Measurements from ENCODE around the gene TOMM70. TPM values are rescaled to one million over a fixed set of nuclear protein-coding genes. Genes with fewer than 3 reads are reported as not detected.

TOMM70 gene
- total RNA-seq, 2 experiments from 2014 or later: 56.2 to 57.8 TPM

- Mint-ChIP-seq H3K27ac (no peak overlapping the region), H3K36me3 (ENCODE audit: low read depth) (peaks cover 10% of the 10 kb centered on the region), H3K9me3 (peaks cover 8% of the 10 kb centered on the region), H3K27me3 (no peaks in the 10 kb centered on the region), H3K4me3 (no peak overlapping the region), H3K4me1 (ENCODE audit: low read depth) (no peaks in the 10 kb centered on the region)
- ChIA-PET CTCF (interaction anchor here (1.1 kb wide), 1 partner anchor 9 kb away, joined by 3 read pairs; no protein-coding TSS in a partner anchor), POLR2A (no interaction called here)
- intact Hi-C loops (cut with micrococcal nuclease): no loop called here
- ATAC-seq (no peak), DNase-seq (no peak)
- TF ChIP-seq CTCF (IDR thresholded peaks at IDR 0.05): no peak
These were observed 75.1 kb downstream of the TOMM70 start for GRCh38 chr3:100325827-100326226.

GRCh38 chr3:100324044-100324443 is 76.8 kb downstream of the TOMM70 start:
- Mint-ChIP-seq H3K4me3 (no peak overlapping the region), H3K9me3 (peaks cover 8% of the 10 kb centered on the region), H3K4me1 (ENCODE audit: low read depth) (no peaks in the 10 kb centered on the region), H3K36me3 (ENCODE audit: low read depth) (peaks cover 14% of the 10 kb centered on the region), H3K27me3 (no peaks in the 10 kb centered on the region), H3K27ac (no peak overlapping the region)
- intact Hi-C loops (cut with micrococcal nuclease): no loop called here
- POLR2A ChIA-PET: no interaction called here
- DNase-seq (no peak), ATAC-seq (no peak)
- CTCF ChIA-PET: interaction anchor here (1.4 kb wide), 1 partner anchor 10 kb away, joined by 3 read pairs; no protein-coding TSS in a partner anchor
- TF ChIP-seq CTCF (IDR thresholded peaks at IDR 0.05): no peak

GRCh38 chr3:100319951-100320350 is 80.9 kb downstream of the TOMM70 start:
- ATAC-seq: no peak
- intact Hi-C loops (cut with micrococcal nuclease): no loop called here
- H3K36me3 Mint-ChIP-seq (ENCODE audit: low read depth): peaks cover 3% of the 10 kb centered on the region

GRCh38 chr3:100317912-100318311 is 83.0 kb downstream of the TOMM70 start:
- no peak for TF ChIP-seq CTCF (IDR thresholded peaks at IDR 0.05)
- CTCF ChIA-PET: interaction anchor here (1.0 to 2.0 kb wide), 4 partner anchors 13 to 486 kb away, joined by 3 to 9 read pairs (median 4); no protein-coding TSS in a partner anchor
- Mint-ChIP-seq H3K36me3 (ENCODE audit: low read depth) (peaks cover 6% of the 10 kb centered on the region), H3K27ac (no peak overlapping the region), H3K27me3 (no peaks in the 10 kb centered on the region), H3K9me3 (no peaks in the 10 kb centered on the region), H3K4me3 (no peak overlapping the region), H3K4me1 (ENCODE audit: low read depth) (peaks cover 15% of the 10 kb centered on the region)
- ATAC-seq (peak; percentile 64), DNase-seq (no peak)
- POLR2A ChIA-PET: interaction anchor here (1.3 kb wide), 1 partner anchor 17 kb away, joined by 3 read pairs; no protein-coding TSS in a partner anchor
- intact Hi-C loops (cut with micrococcal nuclease): loop anchor here (2.0 kb wide), 1 partner anchor 273 kb away; no protein-coding TSS in a partner anchor

More at GRCh38 chr3:100319951-100320350, 80.9 kb downstream of the TOMM70 start:
- Mint-ChIP-seq H3K4me3 (no peak overlapping the region), H3K4me1 (ENCODE audit: low read depth) (peaks cover 15% of the 10 kb centered on the region), H3K27ac (no peak overlapping the region), H3K27me3 (no peaks in the 10 kb centered on the region), H3K9me3 (no peaks in the 10 kb centered on the region)
- ChIA-PET CTCF (interaction anchor here (1.2 kb wide), 1 partner anchor 40 kb away, joined by 3 read pairs; no protein-coding TSS in a partner anchor), POLR2A (no interaction called here)
- no peak for DNase-seq
- TF ChIP-seq CTCF (IDR thresholded peaks at IDR 0.05): no peak

GRCh38 chr3:100316641-100317069 is 84.2 kb downstream of the TOMM70 start:
- H3K9me3 Mint-ChIP-seq: no peaks in the 10 kb centered on the region
- intact Hi-C loops (cut with micrococcal nuclease): loop anchor here (2.0 kb wide), 1 partner anchor 274 kb away; no protein-coding TSS in a partner anchor
- peaks cover 15% of the 10 kb centered on the region for H3K4me1 Mint-ChIP-seq (ENCODE audit: low read depth)
- H3K27me3 Mint-ChIP-seq: no peaks in the 10 kb centered on the region
- DNase-seq: peak; percentile 55
- ChIA-PET CTCF (interaction anchor here (0.6 to 2.4 kb wide), 24 partner anchors 10 to 485 kb away, joined by 3 to 18 read pairs (median 3); partner anchors contain the start of genes LNP1 and NIT2), POLR2A (interaction anchor here (1.1 kb wide), 2 partner anchors 47 to 85 kb away, joined by 3 read pairs; partner anchors contain the start of genes LNP1 and TOMM70)
- H3K36me3 Mint-ChIP-seq (ENCODE audit: low read depth): peaks cover 6% of the 10 kb centered on the region
- H3K4me3 Mint-ChIP-seq: no peak overlapping the region
- peak; percentile 89 for ATAC-seq
- TF ChIP-seq CTCF (IDR thresholded peaks at IDR 0.05): peak; percentile 70
- no peak overlapping the region for H3K27ac Mint-ChIP-seq

Measured in activated CD8-positive, alpha-beta T cell treated with anti-CD3 and anti-CD28 coated beads for 36 hours (primary cell).